Heart left ventricle (tissue), 16 donors: ENCODE measurements around the gene RPSA. TPM values are rescaled to one million over a fixed set of nuclear protein-coding genes. Genes with fewer than 3 reads are reported as not detected.

ENCODE experiments used
- ATAC-seq, 4 donors: fragments of 200-7000 bp; cut with Tn5 transposase; one replicate each; pipeline ENCODE4 v1.9.1; 2020 to 2022; ENCODE audit warnings: moderate library complexity in 4 of 4, mild to moderate bottlenecking in 3 of 4, moderate number of reproducible peaks in 1 of 4
- DNase-seq, 5 donors: peaks; one replicate each; pipeline ENCODE4 v3.0.0-alpha.2; 2020
- H3K27ac ChIP-seq, 12 donors: fragments of 200-600 bp; sonication (generic) in 4 of 12; one replicate each; pipeline versions ENCODE4 v1.5.0 to v1.8.0; 2016 to 2022; ENCODE audit warnings: mild to moderate bottlenecking in 2 of 12
- H3K27me3 ChIP-seq, 9 donors: fragments of 200-600 bp; sonication (generic) in 2 of 9; one replicate each; pipeline versions ENCODE4 v1.5.1 to v1.8.0; 2016 to 2022; ENCODE audit warnings: mild to moderate bottlenecking in 3 of 9
- H3K36me3 ChIP-seq, 9 donors: fragments of 200-600 bp; sonication (generic) in 2 of 9; one replicate each; pipeline versions ENCODE4 v1.5.0 to v1.8.0; 2018 to 2022; ENCODE audit warnings: mild to moderate bottlenecking in 2 of 9
- H3K4me1 ChIP-seq, 12 donors: fragments of 200-600 bp; sonication (generic) in 4 of 12; one replicate each; pipeline versions ENCODE4 v1.5.0 to v1.8.0; 2016 to 2022; ENCODE audit warnings: mild to moderate bottlenecking in 3 of 12
- H3K4me3 ChIP-seq, 12 donors: fragments of 200-600 bp; sonication (generic) in 4 of 12; one replicate each; pipeline versions ENCODE4 v1.5.0 to v1.8.0; 2017 to 2022; ENCODE audit warnings: mild to moderate bottlenecking in 9 of 12, moderate library complexity in 4 of 12
- H3K9me3 ChIP-seq, 12 donors: fragments of 200-600 bp; sonication (generic) in 4 of 12; one replicate each; pipeline versions ENCODE4 v1.5.0 to v1.8.0; 2016 to 2022; ENCODE audit warnings: mild to moderate bottlenecking in 1 of 12
- POLR2A ChIP-seq, 2 donors: fragments of 450-650 bp; IDR thresholded peaks; one replicate each; pipeline ENCODE4 v1.6.1; 2017; ENCODE audit warnings: antibody characterized with exemption in 2 of 2, mild to moderate bottlenecking in 2 of 2, moderate library complexity in 2 of 2
- WGBS, 4 donors: extraction: QIAGEN DNeasy Blood & Tissue Kit in 2 of 4; methylation state at CpG; one replicate each; pipeline versions ENCODE4 v1.1.5 to v1.1.7; 2013 to 2018; 5-methylcytosine and 5-hydroxymethylcytosine counted together
- intact Hi-C, 10 donors: fragments of 100-400 bp; cut with DNase I; formaldehyde crosslinking; loops; one replicate each; pipeline versions ENCODE4 v1.11.1 to v1.14.2; 2022
- polyA plus RNA-seq, 2 donors: library from polyadenylated mRNA; stranded (reverse); fragments of 200-250 nt; gene quantifications; one replicate each; pipeline ENCODE4 v1.2.3, GENCODE V29; 2013
- total RNA-seq, 9 donors: library from RNA; depleted of rRNA in 2 of 9; stranded (reverse); fragments of >200 nt in 2 of 9; fragmentation: NEBNext Ultra II Directional in 3 of 9; extraction: Animal tissue kit (Norgen Biotek cat#: 25700) in 3 of 9; gene quantifications; one replicate each; pipeline versions ENCODE4 v1.1.0 to v1.2.4, GENCODE V29; 2016 to 2023
- TF ChIP-seq, protein P1 (sequence below), 12 donors: fragments of 200-600 bp; sonication (generic) in 4 of 12; IDR thresholded peaks; one replicate each; pipeline versions ENCODE4 v1.5.0 to v1.8.0; 2018 to 2022; ENCODE audit warnings: antibody characterized with exemption in 12 of 12, mild to moderate bottlenecking in 5 of 12
- donor health status: ischemic (EF 13 %, LVEDD 7.1; RV severe dilation, severe dysfunction).
- donor health status: healthy with polysubstance abuse.
- donor health status: DM: no; HTN: yes; CAD: no.
- donor health status: DM: no; HTN: no; CAD: no.
- donor health status: ischemic (EF 25% LVEDD 6.9; RV normal size, moderate dysfunction).
- donor health status: ischemic (EF 25% LVEDD 5.7; RV mildly dilated, moderate dysfunction).
- donor health status: healthy.
- donor health status: DM: yes; HTN: yes; CAD: no.
- donor health status: ischemic (EF 35%, LVEDD 5.7; RV mildly dilated, moderate dysfunction).
- donor health status: nonischemic (EF 11% LVEDD 7.7; RV severe dilation, severe dysfunction).
- donor health status: DM: yes; HTN: yes; CAD: no.
- donor health status: PGD.
- donor health status: ischemic (EF 29% LVEDD 5.4; RV normal size, mild dysfunction).
- donor health status: nonischemic (EF 23%, LVEDD 6.1; RV moderate dilation, normal function).

The RPSA gene
- total and polyA plus RNA-seq, 11 donors = 308 to 1,279 (median 428) TPM

DNA sequence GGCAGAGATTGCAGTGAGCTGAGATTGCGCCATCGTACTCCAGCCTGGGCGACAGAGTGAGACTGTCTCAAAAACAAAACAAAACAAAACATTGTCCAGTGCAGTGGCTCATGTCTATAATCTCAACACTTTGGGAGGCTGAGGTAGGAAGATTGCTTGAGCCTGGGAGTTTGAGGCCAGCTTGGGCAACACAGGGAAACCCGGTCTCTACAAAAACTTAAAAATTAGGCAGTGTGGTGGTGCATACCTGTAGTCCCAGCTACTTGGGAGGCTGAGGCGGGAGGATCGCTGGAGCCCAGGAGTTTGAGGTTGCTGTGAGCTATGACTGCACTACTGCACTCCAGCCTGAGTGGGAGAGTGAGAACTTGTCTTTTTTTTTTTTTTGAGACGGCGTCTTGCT lies 33.8 kb downstream of the RPSA start:
- intact Hi-C loops = loop anchor here in 2 of 10 donors (10.0 kb wide), 2 partner anchors 54 to 734 kb away; no protein-coding TSS in a partner anchor
- Histone ChIP-seq H3K9me3 (no peaks in the 10 kb centered on the region), H3K36me3 (no peaks in the 10 kb centered on the region), H3K4me3 (no peak overlapping the region), H3K27me3 (no peaks in the 10 kb centered on the region), H3K4me1 (no peaks in the 10 kb centered on the region), H3K27ac (no peak overlapping the region)
- ATAC-seq (no peak), DNase-seq (no peak)
- WGBS, 4 donors = 84 to 94% (median 90%) methylated on average over 8 of the region's 8 CpGs
- TF ChIP-seq POLR2A (IDR thresholded peaks at IDR 0.05) = no peak
- TF ChIP-seq, protein P1, sequence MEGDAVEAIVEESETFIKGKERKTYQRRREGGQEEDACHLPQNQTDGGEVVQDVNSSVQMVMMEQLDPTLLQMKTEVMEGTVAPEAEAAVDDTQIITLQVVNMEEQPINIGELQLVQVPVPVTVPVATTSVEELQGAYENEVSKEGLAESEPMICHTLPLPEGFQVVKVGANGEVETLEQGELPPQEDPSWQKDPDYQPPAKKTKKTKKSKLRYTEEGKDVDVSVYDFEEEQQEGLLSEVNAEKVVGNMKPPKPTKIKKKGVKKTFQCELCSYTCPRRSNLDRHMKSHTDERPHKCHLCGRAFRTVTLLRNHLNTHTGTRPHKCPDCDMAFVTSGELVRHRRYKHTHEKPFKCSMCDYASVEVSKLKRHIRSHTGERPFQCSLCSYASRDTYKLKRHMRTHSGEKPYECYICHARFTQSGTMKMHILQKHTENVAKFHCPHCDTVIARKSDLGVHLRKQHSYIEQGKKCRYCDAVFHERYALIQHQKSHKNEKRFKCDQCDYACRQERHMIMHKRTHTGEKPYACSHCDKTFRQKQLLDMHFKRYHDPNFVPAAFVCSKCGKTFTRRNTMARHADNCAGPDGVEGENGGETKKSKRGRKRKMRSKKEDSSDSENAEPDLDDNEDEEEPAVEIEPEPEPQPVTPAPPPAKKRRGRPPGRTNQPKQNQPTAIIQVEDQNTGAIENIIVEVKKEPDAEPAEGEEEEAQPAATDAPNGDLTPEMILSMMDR (IDR thresholded peaks at IDR 0.05) = no peak

DNA sequence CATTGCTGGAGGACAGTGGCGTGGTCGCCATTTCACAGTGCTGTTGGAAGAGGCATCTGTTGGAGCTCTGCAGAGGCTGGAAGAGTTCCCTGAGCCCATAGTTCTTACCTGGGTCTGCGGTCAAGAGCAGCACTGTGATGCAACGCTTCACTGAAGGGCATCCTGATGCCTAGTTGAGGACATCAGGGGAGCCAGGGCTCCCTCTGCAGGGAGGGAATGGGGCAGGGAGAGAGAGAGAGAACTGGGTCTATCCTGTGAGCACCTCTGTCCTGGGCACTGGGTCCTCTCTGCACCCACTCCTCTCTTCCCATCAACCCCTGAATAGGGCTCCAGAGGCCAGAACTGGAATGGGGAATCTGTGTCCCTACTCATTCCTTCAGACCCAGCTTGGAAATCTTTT lies 37.0 kb downstream of the RPSA start:
- WGBS, 4 donors = 74 to 92% (median 80%) methylated on average over 4 of the region's 4 CpGs
- DNase-seq (no peak), ATAC-seq (no peak)
- H3K27me3 ChIP-seq = no peaks in the 10 kb centered on the region
- TF ChIP-seq, protein P1 (IDR thresholded peaks at IDR 0.05) = no peak
- TF ChIP-seq POLR2A (IDR thresholded peaks at IDR 0.05) = no peak
- no peak overlapping the region for H3K27ac ChIP-seq
- H3K9me3 ChIP-seq = no peaks in the 10 kb centered on the region
- intact Hi-C loops = loop anchor here in 2 of 10 donors (10.0 kb wide), 2 partner anchors 51 to 731 kb away; no protein-coding TSS in a partner anchor
- no peak overlapping the region for H3K4me3 ChIP-seq
- peaks cover 0 to 7% (median 0%) of the 10 kb centered on the region in 12 donors for H3K4me1 ChIP-seq
- H3K36me3 ChIP-seq = no peaks in the 10 kb centered on the region

DNA sequence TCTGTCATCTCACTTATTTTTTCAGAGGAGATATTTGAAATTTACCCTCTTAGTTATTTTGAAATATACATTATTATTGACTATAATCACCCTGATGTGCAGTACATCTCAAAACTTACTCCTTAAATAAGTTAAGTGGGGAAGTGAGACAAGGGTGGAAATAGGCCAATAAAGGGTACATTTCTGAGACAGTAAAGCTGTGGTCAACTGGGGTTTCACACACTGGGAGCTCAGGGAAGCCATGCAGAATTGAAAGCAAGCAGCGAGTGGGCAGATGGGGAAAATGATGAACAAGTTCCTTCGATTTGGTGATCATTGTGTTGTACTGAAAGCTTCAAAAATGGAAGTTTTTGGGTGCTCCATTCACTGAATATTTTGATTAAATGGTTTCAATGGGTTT lies 39.4 kb downstream of the RPSA start:
- peaks cover 0 to 7% (median 0%) of the 10 kb centered on the region in 12 donors for H3K4me1 ChIP-seq
- no peak for ATAC-seq
- WGBS, 4 donors = 72 to 78% (median 77%) methylated on average over 2 of the region's 2 CpGs
- H3K4me3 ChIP-seq = no peak overlapping the region
- H3K36me3 ChIP-seq = no peaks in the 10 kb centered on the region
- no peak overlapping the region for H3K27ac ChIP-seq
- no peak for DNase-seq
- H3K27me3 ChIP-seq = no peaks in the 10 kb centered on the region
- H3K9me3 ChIP-seq = no peaks in the 10 kb centered on the region
- TF ChIP-seq, protein P1 (IDR thresholded peaks at IDR 0.05) = no peak
- TF ChIP-seq POLR2A (IDR thresholded peaks at IDR 0.05) = no peak
- intact Hi-C loops = loop anchor here in 6 of 10 donors (2.0 to 10.0 kb wide), 4 partner anchors 49 to 729 kb away; no protein-coding TSS in a partner anchor

DNA sequence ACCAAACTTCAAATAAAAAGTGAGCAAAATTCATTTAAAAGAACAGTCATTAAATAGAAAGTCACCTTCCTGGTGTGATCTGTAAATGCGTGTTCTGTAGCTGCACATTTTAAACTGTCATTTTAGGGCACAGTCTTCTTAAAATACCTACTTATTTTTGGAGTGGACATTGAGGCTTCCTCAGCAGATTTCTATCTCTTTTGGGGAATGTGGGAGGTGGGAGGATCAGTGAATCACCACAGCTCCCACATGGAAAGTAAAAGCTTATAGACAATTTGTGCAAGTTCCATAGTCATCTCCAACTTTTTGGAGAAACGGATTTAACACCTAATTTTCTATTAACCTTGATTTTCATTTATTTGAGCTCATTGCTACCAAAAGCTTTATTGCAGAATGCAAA lies 39.9 kb downstream of the RPSA start:
- Histone ChIP-seq H3K4me1 (peaks cover 0 to 7% (median 0%) of the 10 kb centered on the region in 12 donors), H3K36me3 (no peaks in the 10 kb centered on the region), H3K4me3 (no peak overlapping the region), H3K27me3 (no peaks in the 10 kb centered on the region), H3K27ac (no peak overlapping the region), H3K9me3 (no peaks in the 10 kb centered on the region)
- DNase-seq (no peak), ATAC-seq (no peak)
- TF ChIP-seq, protein P1 (IDR thresholded peaks at IDR 0.05) = no peak
- TF ChIP-seq POLR2A (IDR thresholded peaks at IDR 0.05) = no peak
- intact Hi-C loops = loop anchor here in 6 of 10 donors (2.0 to 10.0 kb wide), 4 partner anchors 48 to 728 kb away; no protein-coding TSS in a partner anchor
- 83 to 87% (median 85%) methylated on average over 2 of the region's 2 CpGs for WGBS, 4 donors
